ENCODE data around the gene FICD.
"Not testable (repeated sequence)": the region's sequence is repeated elsewhere in the genome, so short reads cannot be mapped to it uniquely, and the experiment has no call there.

FICD gene

DNA sequence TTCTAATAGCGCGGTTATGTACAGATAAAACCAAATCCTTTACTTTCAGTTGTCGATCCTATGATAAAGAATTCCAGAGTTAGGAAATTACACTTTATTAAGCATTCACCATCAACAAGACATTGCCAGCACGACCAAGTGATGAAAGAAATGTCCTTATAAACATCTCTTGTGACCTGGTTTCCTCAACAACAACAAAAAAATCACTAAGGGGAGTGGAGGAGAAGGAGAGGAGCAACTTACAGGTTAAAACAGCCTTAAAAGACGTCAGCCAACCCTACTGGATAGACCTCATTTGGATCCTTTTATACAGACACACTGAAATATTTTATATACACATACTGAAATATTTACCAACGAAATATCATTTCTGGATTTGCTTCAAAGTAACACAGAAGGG lies 23.1 kb downstream of the FICD start:
- DNase-seq (ENCODE audit: low spot score), result no peak

DNA sequence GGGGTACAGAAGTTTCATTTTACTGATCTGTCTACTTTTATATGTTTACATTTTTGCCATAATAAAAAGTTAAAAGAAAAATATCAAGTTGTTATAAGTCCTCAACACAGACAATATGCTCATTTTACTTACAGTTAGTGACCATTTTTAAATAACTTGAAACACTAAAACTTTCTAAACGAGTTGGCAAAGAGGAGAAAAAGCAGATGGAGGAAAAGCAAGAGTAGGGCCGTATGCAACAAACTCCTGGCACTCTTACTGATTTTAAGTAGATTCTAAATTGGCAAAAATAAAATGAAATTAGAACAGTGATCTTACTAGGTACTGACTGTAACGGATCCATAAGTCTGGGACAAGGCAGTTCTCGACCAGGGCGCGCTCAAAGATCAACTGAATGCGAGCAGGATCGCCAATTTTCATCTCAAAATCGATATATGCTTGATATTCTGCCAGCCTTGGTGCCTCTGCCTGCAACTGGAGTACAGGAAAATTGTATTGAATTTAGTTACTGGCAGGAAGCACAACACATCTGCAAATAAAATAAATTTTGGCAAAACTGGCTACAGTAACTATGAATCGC lies 23.6 kb downstream of the FICD start:
- DNase-seq (ENCODE audit: low spot score), result no peak

DNA sequence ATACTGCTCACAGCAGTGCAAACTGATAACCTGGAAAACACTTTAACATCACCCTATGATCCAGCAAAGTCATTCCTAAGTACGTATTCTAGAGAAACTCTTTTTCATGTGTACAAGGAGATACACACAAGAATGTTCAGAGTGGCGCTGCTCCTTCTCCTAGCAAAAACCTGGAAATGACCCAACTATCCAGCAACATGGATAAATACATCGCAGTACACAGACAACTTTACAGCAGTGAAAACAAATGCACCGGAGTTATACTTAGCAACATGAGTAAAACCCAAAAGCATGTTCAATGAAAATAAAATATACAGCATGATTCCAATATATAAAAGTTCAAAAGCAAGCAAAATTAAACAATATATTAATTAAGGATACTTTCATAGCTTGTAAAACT lies 27.2 kb downstream of the FICD start:
- DNase-seq (ENCODE audit: low spot score), result no peak

DNA sequence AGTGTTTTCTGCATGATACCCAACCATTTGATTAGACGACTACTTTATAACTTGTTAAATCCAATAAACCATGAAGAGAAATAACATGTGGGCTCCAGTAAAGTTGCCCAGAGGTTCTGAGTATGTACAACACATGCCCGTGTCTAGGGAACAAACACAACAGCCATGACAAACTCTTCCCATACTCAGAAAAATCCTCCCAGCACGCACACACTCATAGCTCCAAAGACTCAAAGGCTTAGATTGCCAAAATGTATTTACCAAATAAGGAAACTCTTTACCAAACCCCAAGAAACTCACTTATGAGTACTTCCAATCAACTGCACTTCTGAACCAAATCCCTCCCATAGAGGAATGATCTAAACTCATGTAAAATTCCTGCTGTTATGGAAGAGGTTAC lies 28.6 kb downstream of the FICD start:
- DNase-seq (ENCODE audit: low spot score), result no peak

DNA sequence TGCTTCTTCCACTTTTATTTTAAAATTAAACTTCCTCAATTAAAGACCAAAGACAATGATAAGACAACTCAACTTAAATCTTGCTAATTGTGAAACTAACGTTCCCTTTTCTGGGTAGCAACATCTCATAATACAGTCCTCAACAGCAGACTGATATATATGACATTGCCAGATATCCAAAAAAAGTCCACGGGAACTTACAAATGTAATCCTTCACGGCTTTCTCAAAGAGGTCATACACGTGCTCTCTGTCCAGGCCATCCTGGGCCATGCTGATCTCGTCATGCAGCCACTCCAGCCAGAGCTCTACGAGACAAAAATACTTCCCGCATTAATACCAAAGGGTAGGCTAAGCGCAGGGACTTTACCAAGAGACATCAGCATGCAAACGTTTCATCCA lies 32.6 kb downstream of the FICD start:
- no peak for DNase-seq (ENCODE audit: low spot score)

DNA sequence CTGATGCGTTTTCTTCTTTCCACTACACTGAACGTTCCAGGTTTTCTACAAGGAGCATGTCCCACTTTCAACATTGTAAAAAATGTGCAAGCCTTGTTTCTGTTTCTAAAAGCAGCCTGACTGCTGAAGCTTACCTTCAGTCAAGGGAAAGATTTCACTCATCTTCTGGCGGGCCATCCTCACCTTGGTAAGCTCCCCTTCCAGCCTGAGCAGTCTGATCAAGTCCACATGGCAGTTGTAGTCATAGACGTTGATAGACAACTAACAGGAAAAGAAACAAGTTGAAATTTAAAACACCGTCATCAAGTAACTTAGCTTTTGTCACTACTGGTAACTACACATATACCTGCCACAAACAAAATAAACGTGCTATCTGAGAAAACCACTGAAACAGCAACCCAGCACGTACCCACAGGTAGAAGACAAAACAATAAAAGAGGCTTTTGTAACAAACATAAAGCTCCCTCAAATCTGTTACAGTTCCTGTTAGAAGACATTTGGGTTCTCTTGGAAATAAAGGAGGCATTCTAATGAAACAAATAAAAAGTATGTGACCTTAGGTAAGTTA lies 34.0 kb downstream of the FICD start:
- DNase-seq (ENCODE audit: low spot score), result no peak

DNA sequence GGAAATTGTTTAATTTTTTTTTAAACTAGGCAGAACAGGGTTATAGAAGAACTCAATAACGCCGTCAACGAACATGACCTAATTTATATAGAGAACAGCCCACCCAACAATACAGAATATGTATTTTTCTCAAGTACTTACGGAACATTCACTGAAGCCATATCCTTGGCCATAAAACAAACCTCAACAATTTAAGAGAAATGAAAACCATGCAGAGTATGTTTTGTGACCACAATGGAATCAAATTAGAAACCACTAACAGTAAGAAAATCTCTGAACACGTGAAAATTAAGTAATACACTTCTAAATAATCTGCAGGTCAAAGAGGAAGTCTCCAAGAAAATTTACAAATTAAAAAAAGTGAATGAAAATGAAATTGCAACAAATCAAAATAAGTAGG lies 36.5 kb downstream of the FICD start:
- DNase-seq (ENCODE audit: low spot score), result no peak

DNA sequence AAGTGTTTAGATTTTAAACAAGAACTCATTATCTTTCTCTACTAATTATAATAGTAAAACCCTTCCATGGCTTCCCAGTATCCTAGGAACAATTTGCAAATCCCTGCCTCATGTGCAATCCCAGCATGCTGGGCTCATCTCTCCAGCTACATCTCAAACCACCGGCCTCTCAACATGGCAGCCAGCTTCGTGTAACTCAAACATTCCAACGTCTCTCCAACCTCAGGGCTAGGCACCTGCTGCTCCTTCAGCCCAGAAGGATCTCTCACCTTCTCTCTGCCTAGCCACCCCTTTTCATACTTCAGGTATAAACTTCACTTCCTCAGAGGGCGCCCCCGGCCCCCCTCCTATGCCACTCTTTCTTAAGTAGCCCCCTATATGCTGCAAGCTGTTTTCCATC lies 38.7 kb downstream of the FICD start:
- DNase-seq (ENCODE audit: low spot score), result no peak

DNA sequence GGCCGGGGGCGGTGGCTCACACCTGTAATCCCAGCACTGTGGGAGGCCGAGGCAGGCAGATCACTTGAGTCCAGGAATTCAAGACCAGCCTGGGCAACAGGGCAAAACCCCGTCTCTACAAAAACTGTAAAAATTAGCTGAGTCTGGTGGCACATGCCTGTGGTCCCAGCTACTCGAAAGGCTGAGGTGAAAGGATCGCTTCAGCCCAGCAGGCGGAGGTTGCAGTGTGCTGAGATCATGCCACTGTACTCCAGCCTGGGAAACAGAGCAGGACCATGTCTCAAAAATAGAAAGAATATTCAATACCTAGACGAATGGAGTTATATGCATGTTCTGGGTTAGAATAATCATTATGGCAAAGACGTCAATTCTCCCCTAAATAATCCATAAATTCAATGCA lies 40.3 kb downstream of the FICD start:
- DNase-seq (ENCODE audit: low spot score), result not testable (repeated sequence)

DNA sequence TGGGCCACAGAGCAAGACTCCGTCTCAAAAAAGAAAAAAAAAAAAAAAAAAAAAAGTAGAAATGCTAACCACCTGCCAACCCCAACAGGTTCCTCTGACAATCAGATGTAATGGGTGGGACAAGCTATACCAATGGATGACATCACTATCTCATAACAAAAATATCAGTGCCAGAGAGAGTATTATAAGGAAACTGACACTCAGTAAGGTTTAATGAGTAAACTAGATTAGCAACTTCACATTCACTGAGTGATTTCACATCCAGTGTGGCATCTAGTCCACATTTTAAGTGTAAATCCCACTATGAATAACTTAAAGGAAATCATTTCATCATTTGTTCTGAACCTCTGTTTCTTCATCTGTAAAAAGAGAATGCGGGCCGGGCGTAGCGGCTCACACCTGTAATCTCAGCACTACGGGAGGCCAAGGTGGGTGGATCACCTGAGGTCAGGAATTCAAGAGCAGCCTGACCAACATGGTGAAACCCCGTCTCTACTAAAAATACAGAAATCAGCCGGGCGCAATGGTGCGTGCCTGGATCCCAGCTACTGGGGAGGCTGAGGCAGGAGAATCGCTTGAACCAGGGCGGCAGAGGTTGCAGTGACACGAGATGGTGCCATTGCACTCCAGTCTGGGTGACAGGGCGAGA lies 44.1 kb downstream of the FICD start:
- DNase-seq (ENCODE audit: low spot score), result no peak

DNA sequence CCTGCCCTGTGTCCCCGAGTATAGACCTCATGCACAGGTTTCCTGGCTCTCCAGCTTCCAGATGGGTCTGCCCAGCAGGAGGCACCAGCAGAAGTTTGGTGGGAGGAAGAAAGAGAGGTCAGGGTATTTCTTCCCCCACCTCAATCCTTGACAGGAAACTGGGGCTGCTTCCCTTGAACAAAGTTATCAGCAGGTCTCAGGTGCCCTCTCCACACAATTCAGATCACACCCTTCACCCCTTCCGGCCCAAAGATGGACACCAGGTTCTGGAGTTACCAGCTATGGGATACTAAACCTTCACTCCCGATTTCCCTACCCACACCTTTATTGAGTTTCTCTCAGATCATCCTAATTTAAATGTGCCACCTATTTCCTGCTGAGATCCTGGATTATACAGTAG lies 44.7 kb downstream of the FICD start:
- DNase-seq (ENCODE audit: low spot score), result no peak

DNA sequence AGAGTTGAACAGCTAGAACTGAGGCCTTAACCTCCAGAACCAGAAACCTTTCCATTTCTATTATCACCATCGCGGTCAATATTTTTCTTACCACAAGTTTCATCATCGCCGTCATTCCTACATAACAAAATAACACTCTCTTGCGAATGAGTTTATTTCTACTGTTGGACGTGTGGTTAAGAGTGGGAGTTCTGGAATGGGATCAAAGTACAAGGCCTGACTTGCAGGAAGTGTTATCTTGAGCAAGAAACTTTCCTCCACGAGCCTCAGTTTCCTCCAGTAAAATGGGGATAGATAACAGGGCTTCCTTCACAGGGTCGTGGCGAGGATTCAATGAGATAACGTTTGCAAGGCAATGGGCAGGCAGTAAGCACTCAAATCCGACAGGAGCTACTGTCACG lies 45.2 kb downstream of the FICD start:
- DNase-seq (ENCODE audit: low spot score), result peak; percentile 63

DNA sequence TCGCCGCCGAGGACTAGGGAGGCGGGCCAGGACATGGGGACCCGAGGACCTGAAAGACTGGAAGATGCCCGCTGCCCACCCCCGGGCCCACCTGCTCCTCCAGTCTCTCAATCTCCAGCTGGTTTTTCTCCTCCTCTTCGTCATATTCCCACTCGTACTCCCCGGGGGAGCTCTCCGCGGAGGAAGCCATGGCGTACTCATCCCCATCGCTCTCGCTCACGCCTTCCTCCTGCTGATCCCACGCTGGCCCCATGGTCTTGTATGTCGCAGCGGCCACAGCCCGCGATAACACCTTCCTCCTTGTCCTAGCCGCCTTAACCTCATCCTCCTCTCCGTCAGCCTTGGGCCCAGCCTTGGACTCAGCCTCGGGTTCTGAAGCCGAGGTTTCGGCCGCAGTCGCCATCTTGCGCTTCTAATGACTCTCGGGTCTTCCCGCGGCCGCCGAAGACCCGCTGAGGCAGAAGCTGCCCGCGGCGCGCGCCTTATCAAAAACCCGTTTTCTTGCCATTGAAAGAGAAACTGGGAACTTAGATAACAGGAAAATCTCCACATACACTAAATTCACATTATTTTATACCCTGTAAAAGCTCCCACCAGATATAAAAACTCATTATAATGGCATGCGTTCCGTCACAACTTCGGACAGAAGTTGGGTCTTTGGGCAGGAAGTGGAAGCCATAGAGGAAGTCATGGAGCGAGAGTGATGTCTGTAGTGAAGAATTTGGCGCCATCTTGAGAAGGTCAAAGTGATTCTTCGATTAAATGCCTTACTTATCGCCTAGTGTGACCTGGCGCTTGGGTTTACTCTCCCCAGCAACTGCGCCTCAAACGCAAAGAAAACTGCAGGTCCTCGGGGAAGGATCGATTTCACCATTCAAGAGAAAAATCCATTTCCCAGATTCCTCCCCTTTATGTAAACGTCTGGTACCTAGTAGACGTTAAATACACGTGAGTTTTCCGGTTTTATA lies 46.0 kb downstream of the FICD start, which contains the start of gene SART3:
Gene SART3 (minus strand): TSS at position 422 of the 968 bp plus-strand sequence. CDS start 19 bp downstream, at position 403.
- DNase-seq (ENCODE audit: low spot score), result peak; percentile 93

DNA sequence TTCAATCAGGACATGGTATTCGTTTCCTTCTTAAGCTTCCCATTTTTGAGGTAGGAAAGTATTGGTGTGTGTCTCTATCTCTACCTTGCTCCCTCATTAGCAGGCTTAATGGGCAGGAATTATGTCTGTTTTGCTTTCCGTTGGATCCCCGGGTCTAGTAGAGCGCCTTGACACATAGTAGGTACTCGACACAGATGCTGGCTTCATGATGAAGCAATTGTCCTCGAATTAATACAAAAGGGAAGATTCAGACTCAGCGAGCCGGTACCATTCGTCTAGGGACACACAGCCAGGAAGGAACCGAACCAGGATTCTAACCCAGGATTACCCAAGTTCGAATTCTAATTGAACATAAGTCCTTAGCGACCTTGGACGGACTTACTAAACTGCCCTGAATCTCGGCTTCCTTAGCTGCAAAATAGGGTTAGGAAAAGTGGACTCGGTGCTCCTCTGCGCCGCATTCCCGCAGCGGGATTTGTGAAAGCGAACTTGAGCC lies 46.8 kb downstream of the FICD start:
- DNase-seq (ENCODE audit: low spot score), result peak; percentile 64

DNA sequence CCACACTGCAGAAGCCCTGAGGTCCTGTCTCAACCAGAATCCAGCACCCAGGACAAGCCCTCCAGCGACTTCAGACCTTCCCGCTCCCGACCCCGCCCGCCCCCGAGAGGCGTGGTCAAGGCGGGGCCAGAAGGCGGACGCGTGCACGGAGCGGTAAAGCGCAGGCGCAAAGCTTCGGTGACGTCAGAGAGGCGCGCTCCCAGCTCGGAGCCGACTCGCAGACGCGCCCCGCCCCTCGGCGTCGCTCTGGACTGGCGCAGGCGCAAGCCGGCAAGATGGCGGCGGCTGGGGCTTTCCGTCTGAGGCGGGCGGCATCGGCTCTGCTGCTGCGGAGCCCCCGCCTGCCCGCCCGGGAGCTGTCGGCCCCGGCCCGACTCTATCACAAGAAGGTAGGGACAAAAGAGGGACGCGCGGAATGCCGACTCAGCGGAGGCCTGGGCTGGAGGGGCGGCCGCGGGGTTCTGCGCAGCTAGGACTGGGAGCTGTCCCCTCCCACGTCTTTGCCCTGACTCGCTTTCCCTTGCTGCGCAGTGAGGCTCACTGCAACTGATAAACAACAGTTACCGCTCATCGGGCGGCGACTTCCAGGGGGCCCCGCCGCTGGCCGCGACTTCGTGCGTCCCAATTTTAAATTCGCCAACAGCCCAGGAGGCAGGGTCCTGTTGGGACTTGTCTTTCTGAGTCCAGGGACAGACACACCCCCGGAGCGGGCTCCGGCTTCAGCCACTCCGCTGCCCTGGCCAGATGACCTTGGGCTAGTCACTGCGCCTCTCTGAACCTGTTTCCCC lies 47.5 kb downstream of the FICD start, which contains the start of gene ISCU:
Gene ISCU (plus strand): TSS at position 249 of the 788 bp plus-strand sequence. CDS start 27 bp downstream, at position 276.
- peak; percentile 95 for DNase-seq (ENCODE audit: low spot score)

DNA sequence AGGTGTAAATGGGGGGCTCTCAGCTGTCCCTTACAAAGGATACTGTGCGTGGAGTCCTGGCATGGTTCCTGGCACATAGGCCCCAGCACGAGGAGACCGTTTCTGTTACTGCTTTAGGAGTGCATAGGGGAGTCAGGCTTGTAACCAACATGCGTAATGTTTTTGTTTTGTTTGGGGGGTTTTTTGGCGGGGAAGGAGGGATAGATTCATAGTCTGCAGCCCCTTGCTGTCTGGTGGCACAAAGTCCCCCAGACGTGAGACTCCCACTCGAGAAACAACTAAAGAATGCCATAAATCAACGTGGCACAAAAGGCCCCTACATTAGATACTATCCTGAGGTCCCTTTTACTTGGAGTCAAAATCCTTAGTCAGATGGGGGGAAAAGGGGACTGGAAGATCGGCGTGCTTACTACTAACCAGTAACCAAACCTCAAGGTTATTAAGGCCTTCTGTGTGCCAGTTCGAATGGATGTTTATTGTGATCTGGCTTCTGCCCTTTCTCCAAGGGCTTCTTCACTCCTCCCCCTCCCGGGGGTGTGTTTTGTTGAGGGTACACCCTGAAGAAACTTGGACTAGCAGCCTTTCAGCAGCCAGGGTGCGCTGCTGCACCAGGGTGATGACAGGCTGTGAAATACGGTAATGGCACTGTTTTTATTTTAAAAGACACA lies 48.2 kb downstream of the FICD start:
- peak; percentile 95 for DNase-seq (ENCODE audit: low spot score)

DNA sequence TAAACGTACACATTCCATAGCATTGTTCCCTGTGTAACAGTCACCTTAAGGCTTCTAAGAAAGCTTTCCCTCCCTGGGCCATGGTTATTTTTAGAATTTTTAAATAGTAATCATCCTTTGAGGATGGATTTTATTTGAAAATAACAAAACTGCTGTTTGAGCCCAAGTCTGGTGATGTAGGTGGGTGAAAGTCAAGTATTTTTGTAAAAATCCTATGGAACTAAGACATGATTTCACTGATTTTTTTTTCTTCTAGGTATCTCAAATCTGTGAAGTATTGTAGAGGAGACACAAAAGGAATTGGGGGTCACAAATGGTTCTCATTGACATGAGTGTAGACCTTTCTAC lies 48.7 kb downstream of the FICD start:
- DNase-seq (ENCODE audit: low spot score), result no peak

DNA sequence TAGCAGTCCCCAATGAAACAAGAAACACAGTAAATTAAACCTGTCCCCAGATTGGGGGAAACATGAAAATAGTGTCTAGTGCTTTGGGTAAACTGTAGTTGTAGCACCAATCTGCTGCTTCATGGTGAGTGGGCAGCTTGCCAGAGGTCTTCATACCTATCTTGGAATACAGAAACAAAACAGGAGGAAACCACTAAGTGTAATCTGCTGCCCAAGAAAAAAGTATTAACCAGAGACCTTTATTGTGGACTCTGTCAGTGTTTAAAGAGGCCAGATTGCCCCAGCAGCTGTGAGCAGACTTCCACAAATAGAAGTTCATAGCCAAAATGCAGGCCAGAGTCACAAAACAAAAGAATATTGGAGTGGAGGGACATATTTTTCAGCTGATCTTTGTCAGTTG lies 49.6 kb downstream of the FICD start:
- no peak for DNase-seq (ENCODE audit: low spot score)

DNA sequence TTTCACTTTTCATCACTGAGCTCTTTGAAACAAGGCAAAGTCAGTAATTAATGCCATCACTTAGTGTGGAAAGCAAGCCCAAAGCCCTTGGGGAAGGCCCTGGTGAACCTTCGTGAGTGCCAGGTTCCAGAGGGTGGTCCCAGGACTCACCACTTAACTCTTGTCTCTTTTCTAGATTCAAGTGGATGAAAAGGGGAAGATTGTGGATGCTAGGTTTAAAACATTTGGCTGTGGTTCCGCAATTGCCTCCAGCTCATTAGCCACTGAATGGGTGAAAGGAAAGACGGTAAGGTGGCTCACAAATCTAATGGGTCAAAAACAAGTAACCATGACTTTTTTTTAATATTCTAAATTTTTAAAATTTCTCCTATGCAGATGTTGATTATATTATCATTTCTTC lies 50.1 kb downstream of the FICD start:
- no peak for DNase-seq (ENCODE audit: low spot score)

DNA sequence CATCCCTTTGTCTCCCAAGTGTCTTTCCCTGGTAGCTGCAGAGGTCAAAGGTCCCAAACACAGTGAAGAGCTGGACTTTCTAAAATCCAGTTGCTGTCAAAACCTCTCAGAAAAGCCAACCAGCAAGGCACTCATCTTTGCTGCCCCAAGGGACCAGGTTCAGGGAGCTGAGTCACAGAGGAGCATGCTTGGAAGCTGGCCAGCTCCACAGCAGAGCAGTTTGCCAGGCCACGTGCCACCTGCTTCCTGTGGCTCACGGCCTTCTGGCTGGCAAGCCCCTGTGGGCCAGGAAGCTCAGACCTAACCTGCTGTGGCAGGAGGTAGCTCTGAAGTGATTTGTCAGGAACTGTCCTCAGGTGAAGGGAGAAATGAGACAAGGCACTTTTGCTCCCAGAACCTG lies 50.9 kb downstream of the FICD start:
- DNase-seq (ENCODE audit: low spot score), result peak; percentile 76

DNA sequence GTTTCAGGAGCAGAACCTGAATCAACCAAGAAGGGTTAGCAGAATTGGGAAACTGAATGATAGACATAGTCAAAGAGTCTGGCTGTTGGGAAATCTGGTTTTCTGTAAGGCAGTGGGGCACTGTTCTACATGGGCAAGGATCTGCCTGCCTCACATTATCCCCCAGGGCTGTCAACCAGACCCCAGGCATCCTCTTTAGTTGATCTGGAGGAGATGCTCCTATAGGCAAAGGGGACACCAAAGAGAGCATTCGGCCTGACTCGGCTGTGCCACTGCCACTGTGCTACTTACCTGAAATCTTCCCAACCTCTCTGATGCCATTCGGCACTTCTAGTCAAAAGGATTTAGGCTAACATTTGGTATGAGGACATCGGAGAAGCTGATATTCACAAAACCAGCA lies 51.4 kb downstream of the FICD start:
- no peak for DNase-seq (ENCODE audit: low spot score)
